ENCODE data around the gene OLFML2B. TPM values are rescaled to one million over a fixed set of nuclear protein-coding genes. Genes with fewer than 3 reads are reported as not detected.

The OLFML2B gene
- total RNA-seq, 1 donor from 2014 or later = 3.2 TPM

DNA sequence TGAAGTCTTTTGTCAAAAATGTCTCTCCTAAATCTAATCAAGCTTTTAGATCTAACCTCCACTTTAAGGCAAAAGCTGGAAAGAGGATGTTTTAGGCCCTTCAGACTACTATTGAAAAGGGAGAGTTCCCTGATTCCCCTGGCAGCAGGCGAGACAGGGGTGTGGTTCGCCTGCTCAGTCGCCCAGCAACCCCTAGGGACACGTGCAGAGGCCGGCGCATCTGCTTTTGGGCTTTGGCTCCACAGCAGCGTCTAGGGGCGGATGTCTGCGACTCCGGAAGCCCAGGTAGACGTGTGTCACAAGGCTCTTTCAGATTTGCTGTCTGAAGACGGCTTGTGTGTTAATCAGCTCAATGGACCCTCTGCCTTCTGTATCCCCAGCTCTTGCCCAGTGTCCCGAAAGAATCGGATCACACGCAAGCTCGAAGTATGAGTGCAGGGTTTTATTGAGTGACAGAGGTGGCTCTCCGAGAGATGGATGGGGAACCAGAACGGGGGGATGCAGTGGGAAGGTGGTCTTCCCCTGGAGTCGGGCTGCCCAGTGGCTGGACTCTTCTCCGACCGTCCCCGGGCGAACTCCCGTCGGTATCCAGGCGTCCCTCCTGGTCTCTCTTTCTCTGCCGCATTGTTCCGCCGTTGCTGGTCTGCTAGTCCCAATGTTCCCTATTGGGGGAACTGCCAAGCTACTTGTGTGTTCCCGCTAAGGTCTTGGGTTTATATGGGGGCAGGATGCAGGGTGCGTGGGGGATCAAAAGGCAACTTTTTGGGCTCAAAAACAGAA lies 45.5 kb downstream of the OLFML2B start:
- no peak for DNase-seq (ENCODE audit: low read depth)

- DNase-seq (ENCODE audit: low read depth) = no peak
These were observed 49.5 kb downstream of the OLFML2B start for GRCh38 chr1:161973924-161974845.

DNA sequence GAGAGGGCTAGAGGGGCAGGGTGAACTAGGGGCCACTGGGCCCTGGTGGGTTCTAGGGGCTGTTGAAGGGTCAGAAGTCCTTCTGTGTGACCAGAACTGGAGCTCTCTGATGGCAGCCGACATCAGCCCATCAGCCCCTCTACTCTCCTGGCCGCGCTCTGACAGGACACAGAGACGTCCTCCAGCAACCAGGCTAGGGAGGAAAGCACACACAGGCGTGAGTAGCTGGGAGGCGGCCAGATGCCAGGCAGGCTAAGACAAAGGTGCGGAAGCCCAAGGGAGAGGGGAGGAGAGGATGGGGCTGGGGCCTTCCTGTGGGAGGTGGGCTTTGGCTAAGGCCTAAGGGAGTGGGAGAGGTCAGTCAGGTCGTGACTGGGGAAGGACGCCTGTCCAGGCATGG lies 50.8 kb downstream of the OLFML2B start:
- no peak for DNase-seq (ENCODE audit: low read depth)

DNA sequence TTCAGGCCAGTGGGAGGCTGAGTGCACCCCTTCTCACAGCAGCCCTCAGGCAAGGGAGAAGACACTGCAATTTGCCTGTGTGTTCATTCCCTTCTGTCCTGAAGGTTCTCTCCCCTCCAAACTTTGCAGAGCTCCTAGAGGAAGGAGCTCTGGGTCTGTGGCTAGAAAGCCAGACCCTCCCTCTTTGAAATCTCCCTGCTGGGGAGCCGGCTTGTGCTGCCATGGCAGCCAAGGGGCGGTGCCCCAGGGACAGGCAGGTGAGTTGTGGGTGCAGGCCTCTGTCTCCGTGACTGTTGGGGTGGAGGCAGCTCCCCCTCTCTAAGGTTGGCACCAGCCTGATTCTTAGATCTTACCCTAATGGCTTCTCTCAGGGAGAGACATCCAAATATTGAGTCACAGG lies 53.0 kb downstream of the OLFML2B start:
- no peak for DNase-seq (ENCODE audit: low read depth)

- no peak for DNase-seq (ENCODE audit: low read depth)
These were observed 53.6 kb downstream of the OLFML2B start for GRCh38 chr1:161970036-161970435.

DNA sequence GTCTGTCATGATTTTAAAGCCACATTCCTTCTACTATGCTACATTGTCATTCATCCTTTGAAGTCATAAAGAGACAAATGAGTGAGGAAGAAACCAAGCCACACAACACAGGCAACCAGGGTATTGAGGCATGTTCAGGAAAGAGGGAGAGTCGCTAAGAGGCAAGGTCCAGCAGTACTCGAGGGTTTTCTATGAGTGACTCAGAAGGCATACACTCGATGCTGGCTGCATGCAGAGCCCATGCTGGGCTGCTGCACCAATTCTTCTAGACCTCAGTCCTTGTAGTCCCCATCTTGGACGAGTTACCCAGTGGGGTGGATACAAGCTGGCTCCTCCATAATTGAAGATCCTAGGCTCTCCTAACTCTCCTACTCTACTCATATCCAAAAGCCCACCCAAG lies 57.6 kb downstream of the OLFML2B start:
- DNase-seq (ENCODE audit: low read depth) = no peak

DNA sequence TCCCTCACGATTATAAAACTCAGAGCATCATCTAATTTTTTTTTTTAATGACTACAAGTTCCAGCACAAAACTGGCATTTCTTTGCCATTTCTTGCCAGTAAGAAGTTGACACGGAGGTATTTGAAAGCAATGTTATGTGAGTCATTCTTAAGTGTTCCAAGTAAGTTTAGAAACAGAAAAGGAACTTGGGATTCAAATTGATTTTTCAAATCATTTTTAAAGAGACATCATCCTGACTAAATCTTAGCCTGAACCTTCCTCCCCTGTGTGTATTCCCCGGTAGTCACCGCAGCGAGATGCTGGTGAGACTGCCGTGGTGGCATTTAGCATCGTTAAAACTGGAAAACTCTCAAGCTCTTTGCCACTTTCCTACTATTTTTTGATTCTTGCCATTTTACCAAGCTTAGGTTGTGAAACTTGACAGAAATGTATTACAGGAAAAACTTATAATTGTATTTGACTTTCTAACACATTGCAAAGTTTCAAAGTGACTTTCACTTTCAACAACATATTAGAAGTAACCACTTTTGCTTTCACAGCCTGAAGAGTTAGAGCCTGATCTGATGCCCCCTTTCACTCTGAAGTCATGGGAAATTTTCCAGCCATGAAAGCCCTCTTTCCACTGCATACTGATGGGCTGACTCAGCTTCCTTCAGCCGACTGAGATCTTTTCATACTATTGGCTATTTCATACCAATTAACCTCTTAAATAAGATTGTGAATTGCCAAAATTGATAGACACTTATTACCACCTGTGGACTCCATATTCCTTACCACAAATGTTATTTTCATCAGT lies 61.4 kb downstream of the OLFML2B start:
- peak; percentile 91 for DNase-seq (ENCODE audit: low read depth)

- DNase-seq (ENCODE audit: low read depth) = peak; percentile 15
These were observed 65.2 kb downstream of the OLFML2B start for GRCh38 chr1:161958425-161958824.

DNA sequence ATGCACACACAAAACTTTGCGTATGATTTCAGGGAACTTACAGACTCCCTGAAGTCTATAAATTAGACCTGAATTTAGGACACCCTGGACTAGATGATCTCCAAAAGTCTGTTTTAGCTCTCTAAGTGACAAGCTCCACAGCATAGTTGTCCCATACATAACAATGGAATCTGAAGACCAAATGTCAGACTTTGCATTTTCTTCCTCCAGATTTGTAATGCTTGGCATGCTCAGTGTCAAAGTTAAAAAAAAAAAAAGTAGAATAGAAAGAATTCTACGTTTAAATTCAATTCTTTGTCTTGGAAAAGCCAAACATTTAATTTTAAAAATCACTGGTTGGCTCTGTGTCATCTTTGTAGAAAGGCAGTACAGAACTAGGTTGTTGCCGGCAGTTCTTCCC lies 66.7 kb downstream of the OLFML2B start:
- DNase-seq (ENCODE audit: low read depth) = no peak

DNA sequence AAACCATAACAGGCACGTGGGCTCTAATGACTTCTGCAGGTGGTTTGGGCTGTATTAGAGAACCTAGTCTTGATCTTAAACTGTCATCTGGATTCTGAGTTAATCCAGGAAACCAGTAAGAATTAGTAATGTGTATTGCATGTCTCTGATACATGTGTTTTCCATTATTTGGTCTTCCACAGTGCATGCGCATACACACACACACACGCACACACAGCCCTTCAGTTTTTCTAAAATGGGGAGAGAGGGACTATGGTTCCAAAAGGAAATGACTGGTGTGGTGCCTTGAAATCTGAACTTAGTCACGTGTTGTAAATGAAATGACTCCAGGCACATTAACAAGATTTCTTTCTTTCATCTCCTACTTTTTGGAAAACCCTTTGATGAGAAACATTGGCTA lies 67.6 kb downstream of the OLFML2B start:
- no peak for DNase-seq (ENCODE audit: low read depth)

GRCh38 chr1:161955606-161956005 lies 68.1 kb downstream of the OLFML2B start:
- DNase-seq (ENCODE audit: low read depth) = no peak

DNA sequence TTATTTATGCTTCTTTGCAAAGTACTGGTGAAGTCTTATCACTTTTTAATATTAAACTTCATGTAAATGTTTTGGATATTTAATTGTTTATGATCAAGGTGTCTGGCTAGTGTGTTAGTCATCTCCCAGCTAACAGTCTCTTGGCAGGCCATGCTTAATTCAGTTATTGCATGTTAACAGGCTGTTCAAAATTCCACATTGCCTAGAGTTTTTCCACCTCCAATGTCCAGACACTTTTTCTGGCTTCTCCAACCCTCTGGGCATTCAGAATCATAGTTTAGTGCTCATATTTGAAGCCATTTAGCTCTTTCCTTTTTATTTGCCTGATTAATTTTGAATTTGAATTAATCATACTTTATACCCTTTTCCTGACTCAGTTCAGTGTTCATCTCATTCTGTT lies 69.2 kb downstream of the OLFML2B start:
- peak; percentile 75 for DNase-seq (ENCODE audit: low read depth)

DNA sequence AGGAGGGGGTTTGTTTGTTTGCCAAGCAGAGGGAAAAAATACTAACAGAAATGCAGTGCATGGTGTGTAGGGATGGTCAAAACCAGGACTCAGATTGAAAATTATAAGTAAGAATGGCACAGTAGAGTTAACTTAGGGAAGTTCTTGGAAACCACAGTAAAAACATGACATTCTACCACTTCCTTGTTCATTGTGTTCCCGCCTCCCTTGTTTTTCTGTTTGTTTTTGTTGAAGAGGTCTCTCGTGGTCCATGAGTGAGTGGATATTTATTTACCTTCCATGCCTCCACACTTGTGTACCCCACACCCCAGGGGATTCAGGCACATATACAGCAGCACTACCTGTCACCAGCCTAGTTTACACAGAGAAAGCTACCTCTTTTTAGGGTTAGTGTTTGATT lies 69.6 kb downstream of the OLFML2B start:
- DNase-seq (ENCODE audit: low read depth) = peak; percentile 79

DNA sequence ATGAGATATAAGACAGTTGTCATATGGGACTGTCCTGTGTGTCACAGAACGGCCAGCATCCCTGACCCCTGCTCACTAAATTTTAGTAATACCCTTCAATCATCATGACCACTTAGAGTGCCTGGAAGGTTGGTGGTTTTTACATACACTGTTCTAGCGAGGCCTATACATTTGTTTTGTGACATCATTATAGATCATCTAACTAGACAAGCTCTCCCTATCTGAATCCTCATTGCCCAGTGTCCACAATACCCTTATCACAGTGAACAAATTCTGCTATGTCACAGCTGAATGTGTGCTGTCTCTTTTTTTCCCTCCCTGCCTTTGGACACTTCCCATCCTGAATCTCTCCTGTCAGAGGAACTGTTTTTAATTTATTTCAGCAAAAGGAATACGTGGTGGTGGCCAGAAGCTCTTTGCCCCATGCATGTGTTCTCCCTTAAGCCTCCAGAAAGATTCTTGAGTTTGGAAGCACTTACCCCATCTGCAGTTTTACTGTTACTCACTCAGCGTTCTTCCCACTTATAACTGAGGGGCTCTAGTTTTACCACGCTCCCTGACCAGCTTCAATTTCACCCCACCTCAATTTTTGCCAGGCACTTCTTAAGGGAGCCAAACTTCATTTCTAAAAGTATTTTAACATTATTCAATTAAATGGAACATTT lies 70.3 kb downstream of the OLFML2B start:
- DNase-seq (ENCODE audit: low read depth) = no peak

GRCh38 chr1:161952607-161953172 lies 71.0 kb downstream of the OLFML2B start:
- no peak for DNase-seq (ENCODE audit: low read depth)

DNA sequence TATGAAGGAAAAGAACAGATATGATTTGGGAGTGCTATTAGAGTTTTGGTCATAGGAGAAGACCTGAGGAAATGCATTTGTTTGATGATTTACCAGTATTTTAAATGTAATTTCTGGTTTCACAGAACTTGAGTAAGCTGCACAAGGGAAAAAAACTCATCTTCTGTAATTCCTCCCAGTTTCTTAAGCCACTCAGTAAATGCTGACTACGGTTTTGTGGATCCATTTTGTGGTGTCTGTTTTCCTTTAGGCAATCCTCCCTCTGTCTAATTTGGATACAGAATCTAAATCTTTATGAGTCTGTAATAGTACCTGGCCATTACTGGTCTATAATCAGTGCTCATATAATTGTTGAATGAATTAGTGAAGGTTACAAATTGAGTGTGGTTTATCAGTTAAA lies 72.0 kb downstream of the OLFML2B start:
- no peak for DNase-seq (ENCODE audit: low read depth)

- no peak for DNase-seq (ENCODE audit: low read depth)
These were observed 73.3 kb downstream of the OLFML2B start for GRCh38 chr1:161950377-161950776.

- no peak for DNase-seq (ENCODE audit: low read depth)
These were observed 74.1 kb downstream of the OLFML2B start for GRCh38 chr1:161949548-161949947.

DNA sequence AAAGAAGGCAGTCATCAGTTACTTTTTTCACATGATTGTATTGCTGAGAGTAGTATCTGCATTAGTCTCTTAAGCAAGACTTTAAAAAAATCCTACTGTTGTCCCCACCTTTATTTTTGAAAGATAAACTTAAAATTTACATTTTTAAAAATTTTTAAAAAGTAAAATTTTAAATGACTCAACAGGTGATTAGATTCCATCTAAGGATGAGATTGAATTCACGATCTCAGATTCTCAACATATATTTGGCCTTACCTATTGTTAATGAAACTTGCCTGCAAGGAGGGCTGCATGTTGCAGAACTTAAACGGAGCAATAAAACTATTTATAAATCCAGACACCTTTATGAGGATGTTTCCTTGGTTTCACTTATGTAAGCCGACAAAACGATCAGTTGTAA lies 75.2 kb downstream of the OLFML2B start:
- no peak for DNase-seq (ENCODE audit: low read depth)

DNA sequence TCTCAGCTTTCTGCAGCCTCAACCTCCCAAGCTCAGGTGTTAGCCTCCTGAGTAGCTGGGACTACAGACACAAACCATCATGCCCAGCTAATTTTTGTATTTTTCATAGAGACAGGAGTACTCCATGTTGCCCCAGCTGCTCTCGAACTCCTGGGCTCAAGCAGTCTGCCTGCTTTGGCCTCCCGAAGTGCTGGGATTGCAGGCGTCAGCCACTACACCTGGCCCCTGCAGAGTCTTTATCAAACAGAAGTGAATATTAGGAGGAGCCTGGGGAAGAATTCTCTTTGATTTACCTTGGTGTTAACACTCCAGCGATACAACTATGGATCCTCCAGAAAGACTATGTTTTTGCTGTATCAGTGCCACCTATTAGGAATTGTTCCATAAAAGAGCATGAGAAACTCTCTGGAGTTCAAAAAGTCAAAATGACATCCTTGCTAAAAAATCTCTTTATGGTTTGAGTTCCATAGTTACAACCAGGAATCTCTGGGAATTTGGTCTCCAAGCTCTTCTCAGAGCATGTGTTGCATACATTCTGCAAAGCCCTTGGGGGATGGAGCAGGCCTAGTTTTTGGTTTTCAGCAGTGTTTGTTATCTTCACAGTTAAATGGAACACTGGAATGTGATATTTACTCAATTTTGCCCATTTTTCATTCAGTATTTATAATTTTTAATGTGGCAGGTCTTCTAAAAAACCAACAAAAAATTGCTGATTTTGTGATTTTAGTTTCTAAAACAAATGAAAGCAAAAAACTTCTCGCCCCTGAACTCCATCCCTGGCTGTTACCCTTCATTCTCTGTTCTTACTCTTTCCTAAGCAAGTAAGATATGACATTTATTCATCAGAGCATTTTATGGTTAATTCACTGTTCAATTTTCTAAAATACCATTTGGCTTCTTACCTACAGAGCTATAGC lies 77.3 kb downstream of the OLFML2B start:
- no peak for DNase-seq (ENCODE audit: low read depth)

Data from renal cortical epithelial cell (primary cell).